NCI-H226 (cell line): ENCODE data around the gene SHISAL2A.
A peak's percentile ranks its signal among the peaks of the same experiment; 100 is the strongest.
"Not testable (repeated sequence)": the region's sequence is repeated elsewhere in the genome, so short reads cannot be mapped to it uniquely, and the experiment has no call there.

Source experiments
- DNase-seq: peaks from one replicate; pipeline ENCODE4 v3.0.0-alpha.2; 2015

Gene SHISAL2A

DNA sequence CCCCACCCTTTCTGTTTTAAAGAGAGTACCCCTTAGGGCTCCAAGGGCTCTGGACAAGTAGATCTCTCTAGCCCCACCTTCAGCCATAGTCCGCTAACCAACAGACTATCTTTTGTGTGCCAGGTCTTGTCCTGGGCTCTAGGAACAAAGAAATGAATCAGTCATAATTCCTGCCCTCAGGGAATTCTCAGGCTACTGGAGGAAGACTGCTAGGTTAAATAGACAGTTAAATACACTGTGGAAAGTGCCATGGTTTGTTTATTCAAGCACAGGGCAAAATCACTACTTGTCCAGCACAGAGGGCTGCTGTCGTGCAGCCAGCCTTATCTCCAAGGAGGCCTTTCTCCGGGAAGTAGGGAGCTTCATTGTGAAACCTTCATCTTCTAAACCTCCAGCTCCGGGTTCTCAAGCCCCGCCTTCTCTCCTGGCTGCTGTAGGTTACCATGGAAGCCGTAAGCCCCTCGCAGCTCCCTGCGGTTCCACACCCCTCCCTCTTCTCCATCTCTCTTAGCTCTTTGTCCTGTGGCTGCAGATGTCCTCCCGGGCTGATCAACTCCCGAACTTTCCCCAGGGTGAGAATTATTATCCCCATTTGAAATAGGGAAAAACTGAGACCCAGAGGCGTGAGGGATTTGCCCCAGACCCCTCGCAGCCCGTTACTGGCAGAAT lies 29.8 kb downstream of the SHISAL2A start:
- peak; percentile 89 for DNase-seq

DNA sequence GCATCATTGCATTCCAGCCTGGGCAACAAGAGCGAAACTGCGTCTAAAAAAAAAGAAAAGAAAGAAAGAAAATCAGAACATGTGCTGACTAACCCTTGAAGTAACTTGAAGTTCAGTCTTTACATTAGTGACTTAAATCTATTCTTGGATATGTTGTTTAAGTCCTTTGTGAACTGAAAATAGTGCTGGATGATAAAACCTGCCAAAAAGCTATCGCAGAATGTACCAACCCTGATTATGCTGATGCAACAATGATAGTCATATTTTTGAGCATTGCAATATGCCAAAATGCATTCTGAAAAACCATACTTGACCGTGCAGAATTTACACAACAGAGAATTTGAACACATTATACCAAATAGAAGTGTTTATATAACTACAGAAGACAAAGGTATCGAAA lies 30.7 kb downstream of the SHISAL2A start:
- no peak for DNase-seq

DNA sequence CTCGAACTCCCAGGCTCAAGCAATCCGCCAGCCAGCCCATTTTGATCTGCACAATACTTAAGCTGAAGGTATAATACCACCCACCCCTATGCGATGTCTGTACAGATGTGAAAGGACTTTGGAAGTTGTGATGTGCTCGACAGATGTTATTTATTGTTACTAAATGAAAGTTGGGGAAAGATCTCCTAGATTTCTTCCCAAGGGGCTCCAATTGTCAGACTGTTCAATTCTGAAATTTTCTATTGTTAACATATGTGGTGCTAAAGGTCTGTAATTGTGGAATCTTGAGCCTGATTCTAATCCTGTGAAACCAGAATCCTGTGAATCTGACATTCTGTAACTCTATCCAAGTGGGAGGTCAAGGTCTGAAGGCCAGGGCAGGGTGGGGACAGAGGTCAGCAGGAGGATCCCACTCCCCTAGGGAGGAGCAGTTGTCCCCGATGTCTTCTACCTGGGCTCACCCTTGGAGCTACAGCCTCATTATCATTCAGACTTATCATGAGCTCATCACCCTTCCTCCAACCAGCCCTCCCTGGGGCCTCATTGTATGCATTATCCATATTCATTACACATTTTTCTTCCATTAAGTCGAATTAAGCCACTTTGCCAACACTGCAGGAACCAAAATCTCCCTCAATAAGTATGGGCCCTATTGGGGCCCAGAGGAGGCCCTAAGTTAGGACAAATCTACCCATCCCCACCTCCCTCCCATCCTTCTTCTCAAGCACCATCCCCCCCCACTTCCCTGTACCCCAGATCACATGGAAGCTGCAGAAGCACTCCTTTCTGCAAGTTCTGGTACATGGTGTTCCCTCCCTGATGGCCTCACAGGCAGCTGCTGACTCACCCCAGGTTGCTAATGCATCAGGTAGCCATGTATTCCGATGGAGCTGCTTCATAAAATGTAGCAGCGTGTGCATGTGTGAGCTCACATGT lies 32.3 kb downstream of the SHISAL2A start:
- no peak for DNase-seq

DNA sequence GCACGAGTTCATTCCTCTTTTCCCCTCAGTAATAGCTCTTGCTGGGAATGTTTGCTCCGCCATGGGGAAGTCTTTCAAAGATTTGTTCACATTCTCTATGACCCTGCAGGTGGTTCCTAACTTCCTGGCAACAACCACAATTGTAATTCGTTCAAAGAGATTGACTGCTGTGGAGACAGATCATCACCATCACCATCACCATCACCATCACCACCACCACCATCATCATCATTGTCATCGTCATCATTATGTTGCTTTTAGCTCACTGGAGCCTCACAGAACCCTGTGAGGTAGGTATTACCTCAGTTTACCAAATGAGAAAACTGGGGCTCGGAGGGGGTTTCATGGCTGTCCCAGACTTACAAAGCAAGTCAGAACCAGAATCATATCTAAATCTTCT lies 34.3 kb downstream of the SHISAL2A start:
- DNase-seq = no peak

DNA sequence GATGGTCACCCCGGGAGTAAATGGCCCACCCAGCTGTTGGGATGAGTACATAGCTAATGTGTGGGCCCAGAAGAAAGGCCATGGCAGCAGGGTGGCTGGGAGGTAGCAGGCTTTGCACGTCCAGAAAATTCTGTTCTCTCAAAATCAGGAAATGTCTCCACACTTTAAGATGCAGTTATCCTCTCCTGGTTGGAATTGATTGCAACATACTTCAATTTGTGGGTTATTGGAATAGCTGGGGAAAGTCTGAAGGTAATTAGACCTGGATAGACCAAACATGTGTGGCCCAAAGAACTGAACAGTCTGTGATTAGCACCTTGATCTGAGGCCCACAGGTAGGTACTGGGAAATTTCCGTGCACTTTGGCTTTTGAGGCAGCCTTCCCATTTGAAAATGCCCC lies 35.0 kb downstream of the SHISAL2A start:
- DNase-seq = no peak

DNA sequence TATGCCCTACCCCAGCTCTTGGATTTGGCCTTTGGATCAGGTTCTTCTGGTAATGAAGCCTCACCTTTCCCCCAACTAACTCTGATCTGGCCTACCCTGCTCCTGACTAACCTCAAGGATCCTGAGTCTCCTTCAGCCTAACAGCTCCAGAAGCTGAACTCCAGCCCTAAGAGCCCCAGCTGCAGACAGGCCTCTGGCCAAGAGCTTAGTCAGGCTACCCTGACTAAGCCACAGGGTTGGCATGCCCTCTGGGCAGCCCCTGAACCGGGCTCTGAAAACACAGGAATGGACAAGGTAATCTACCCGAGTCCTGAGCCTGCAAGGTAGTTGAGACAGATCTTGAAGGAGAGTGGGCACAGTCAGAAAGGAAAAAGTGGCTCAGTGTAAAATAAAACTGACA lies 35.7 kb downstream of the SHISAL2A start:
- peak; percentile 74 for DNase-seq

DNA sequence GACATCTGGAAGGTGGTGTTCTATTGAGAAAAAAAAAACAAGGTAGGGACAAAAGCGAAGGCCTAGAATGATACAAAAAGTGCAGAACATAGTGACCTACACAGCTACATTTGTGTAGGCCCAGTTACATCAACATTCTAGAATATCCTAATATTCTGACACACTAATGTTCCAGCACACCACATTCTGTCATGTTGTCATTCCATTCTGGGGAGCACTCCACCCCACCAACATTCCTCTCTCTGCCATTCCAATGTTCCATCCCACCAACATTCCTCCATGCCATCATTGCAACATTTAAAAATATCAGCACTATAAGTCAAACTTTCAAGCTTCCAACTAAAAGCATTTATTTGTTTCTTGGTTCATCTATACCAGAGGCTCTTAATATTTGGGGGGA lies 36.7 kb downstream of the SHISAL2A start:
- peak; percentile 57 for DNase-seq

DNA sequence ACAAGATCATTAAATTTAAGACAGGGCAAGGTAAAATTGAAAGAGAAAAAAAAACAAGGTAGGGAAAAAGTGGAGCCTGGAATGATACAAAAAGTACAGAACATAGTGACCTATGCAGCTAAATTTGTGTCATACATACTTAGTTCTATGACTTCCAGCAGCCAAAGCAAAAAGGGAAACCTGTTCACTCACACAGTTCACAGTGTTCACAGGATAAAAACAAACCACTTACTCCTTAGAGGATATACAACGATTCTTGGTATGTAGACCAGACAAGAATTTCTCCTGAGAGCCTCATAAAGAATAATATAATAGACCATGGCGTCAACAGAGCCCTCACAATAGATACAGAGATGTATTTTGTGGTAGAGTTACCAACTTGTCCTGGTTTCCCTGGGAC lies 37.6 kb downstream of the SHISAL2A start:
- no peak for DNase-seq

DNA sequence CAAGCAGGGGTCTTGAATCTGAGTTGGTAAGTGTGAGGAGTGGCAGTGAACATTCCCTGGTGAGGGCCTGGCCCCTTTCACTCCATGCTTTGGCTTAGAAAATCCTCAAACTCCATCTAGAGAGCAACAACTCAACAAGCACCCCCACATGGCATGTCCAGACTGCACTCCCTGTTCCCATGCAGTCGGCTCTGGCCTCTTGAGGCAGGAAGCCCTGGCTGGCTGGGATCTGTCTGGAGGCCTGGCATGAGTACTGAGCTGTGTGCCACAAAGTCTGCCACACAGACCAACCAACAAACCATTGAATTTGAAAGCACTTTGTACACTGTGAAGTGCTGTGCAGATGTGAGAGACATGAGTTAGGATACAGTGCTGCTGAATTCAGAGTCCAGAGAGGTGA lies 40.0 kb downstream of the SHISAL2A start:
- DNase-seq = no peak

DNA sequence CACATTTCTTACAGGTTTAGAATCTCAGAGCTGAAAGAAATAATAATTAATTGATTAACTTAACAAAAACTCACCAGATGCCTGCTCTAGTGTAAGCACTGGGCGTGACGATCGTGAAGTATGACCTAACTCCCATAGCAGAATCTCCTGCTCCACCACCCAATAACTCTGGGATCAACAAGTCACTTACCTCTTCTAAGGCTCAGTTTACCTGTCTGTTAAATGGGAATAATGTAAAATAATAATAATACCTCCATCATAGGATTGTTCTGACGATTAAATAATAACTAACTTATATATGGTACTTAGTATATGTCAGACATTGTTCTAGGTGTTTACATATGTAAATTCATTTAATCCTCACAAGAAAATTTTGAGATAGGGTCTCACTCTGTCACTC lies 40.5 kb downstream of the SHISAL2A start:
- no peak for DNase-seq

DNA sequence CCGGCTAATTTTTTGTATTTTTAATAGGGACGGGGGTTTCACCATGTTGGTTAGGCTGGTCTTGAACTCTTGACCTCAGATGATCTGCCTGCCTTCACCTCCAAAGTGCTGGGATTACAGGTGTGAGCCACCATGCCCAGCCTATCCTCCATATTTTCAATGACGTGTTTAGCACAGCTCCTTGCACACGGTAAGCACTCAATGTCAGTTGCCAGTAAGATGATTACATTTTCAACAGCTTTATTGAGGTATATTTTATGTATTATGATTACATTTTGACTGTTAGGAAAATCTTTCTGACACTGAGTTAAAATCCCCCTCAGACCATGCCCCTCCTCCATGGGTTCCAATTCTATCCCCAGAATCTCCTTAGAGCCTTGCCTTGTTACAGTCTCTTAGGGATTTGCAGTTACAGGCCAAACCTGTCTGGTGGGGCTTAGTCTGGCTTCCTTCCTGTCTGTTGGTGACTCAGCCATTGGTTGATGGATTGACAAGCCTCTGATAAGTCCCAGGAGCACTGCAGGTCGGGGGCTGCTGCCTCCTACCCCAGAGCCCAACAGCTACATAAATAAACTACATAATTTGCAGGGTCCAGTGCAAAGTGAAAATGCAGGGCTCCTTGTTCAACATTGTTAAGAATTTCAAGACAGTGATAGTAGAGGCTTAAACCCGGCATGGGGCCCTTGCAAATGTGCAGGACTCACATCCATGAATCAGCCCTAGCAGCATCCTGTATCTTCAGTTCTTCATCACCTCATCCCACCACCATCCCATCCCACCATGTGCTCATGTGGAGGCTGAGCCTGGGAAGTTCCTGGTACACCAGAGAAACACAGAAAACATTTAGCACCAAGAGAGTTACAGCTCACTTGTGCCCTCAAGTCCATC lies 41.8 kb downstream of the SHISAL2A start:
- no peak for DNase-seq

DNA sequence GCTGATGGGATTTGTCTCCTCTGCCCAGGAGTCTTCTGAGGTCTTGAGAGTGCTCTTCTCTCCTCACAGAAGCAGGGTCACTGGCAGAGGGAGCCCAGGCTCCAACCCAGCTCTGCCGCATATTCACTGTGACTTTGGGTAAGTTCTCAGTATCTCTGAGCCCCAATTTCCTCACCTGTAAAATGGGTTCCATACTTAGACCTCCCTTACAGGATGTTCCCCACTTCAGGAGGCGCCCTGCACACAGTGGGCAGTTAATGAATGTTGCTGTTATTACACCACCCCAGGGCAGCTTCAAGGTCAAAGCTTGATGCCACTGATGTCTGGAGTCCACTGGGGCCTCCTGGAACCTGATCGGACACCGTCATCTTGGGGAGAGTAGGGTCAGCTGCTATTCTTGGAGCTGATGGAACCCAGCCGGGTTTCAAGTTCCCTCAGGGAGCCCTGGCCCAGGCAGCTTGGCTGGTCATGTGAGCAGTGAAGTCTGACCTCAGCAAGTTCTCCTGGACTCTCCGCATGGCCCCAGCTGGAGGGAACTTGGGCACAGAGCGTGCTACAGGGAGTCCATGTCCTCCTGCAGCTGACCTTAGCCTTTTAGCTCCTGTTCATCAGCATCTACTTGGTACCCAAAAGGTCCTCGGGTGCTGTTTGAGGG lies 43.4 kb downstream of the SHISAL2A start:
- no peak for DNase-seq

DNA sequence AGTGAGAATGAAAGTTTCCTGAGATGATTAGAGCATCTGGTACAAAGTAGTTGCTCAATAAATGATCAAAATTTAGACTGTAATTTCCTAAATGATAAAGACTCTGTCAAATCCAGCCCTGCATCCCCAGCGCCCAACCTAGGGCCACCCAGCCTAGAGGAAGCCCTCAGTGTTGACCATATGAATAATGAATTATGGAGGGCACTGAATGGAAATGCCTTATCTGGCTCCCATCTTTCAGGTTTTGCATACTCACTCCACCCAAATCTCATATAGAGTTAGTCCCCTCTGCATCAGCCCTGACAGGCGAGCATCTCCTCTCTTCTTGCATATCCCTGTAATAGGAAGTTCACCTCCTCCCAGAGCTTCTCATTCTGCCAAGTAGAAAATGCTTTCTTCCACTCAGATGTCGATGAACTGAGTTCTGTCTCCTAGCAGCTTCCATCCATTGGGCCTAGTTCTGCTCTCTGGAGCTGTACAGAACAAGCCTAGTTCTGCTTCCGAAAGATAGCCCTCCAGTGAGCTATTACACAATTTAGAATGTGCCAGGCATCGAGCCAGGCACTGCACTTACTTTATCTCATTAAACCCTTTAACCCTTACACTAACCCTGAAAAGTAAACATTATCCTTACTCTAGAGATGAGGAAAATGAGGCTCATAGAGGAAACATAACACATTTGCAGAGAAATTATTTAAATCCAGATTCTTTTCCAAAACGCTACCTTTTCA lies 44.3 kb downstream of the SHISAL2A start:
- peak; percentile 18 for DNase-seq

DNA sequence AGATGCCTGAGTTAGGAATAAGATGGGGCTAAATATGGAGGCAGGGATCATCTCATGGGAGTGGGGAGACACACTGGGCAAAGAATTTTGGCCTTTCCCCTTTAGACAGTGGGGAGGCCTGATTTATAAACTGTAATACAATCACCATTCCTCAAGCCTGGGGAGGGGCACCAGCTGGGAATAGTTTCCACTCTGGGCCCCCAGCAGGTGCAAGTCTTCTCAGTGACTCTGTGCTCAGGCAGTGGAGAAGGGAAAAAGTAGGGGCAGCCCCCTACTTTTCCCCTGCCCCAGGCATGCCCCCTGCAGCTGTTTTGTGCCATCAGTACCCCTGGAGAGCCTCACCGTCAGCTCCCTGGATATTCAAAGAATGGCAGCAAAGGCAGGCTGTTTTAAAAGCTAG lies 46.1 kb downstream of the SHISAL2A start:
- no peak for DNase-seq

DNA sequence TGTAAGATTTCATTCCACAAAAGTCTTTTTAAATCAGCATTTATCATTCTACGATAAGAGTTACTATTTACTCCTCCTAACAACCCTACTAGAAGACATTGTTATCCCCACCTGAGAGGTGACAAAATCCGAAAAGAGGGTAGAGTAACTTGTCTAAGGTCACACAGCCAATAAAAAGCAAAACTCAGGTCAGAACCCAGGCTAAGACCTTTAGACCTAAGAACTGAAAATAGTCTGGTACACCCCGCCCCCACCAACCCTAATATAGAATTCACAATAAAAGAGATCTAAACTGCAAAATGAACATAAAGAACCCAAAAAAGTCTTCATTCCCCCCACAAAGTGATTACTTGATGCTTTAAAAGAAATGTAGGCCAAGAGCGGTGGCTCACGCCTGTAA lies 46.5 kb downstream of the SHISAL2A start:
- DNase-seq = no peak

DNA sequence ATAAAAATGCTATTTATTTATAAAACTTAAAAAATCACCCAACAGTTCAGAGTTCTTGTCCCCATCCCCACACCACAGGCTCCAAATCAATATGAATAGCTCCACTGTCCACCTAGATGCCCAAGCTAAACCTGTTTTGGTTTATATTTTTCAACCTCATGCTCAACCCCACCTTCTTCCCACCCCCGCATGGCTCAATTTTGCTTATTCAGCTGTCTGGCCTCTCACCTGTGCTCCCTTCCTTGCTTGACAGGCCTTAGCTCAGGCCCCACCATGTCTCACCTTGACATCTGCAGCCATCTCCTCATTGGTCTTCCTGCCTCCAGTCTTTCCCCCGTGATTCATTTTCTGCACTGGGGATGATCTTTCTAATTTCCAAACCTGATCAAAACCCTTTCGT lies 47.4 kb downstream of the SHISAL2A start:
- no peak for DNase-seq

DNA sequence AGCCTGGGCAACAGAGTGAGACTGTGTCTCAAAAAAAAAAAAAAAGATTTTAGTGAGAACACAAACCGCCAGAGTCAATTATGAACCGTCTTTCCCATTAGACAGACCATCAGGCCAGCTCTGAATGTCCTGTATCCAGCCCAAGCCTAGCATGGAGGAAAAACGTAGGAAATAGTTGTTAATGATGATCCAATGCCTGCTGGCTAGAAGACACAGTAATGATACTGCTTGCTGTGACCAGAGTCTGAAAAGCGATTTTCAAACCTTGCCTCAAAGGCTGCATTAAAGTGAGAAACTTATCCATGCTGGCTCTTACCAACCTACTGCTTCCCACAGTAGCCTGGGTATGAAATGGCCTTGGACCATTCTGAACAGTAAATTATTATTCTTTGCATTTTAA lies 48.2 kb downstream of the SHISAL2A start:
- DNase-seq = no peak

DNA sequence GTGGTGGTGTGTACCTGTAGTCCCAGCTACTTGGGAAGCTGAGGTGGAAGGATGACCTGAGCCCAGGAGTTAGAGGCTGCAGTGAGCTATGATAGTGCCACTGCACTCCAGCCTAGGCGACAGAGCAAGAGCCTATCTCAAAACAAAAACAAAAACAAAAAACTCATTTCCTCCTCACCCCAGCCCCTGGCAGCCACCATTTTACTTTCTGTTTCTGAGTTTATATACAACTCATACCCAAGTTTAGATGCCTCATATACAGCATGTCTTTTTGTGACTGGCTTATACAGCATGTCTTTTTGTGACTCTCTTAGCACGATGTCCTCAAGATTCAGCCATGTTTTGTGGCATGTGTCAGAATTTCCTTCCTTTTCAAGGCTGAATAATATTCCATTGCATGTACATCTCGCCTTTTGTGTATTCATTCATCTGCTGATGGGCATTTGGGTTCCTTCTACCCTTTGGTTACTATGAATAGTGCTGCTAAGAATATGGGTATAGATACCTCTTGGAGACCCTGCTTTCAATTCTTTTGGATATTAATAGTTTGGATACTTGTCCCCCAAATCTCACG lies 50.5 kb downstream of the SHISAL2A start:
- DNase-seq = no peak

DNA sequence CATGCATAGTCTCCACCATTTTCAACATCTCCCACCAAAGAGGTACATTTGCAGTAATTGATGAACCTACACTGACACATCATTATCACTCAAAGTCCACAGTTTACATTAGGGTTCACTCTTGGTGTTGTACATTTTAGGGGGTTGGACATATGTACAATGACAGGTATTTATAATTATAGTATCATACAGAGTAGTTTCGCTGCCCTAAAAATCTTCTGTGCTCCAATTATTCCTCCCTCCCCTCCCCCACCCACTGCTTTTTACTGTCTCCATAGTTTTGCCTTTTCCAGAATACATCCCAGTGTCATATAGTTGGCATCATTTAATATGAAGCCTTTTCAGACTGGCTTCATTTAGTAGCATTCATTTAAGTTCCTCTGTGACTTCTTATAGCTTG lies 51.6 kb downstream of the SHISAL2A start:
- no peak for DNase-seq

DNA sequence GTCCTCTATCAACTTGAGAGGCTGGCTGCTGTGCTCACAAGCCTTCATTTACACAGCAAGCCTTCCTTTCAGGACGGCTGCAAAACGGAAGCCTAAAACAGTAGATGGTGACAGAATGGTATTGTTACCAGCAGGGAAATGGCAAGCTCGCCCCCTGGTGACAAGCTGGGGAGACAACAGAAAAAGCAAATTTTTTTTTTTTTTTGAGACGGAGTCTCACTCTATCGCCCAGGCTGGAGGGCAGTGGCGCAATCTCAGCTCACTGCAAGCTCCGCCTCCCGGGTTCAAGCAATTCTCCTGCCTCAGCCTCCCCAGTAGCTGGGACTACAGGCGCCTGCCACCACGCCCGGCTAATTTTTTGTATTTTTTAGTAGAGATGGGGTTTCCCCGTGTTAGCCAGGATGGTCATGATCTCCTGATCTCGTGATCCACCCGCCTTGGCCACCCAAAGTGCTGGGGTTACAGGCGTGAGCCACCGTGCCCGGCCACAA lies 53.3 kb downstream of the SHISAL2A start:
- not testable (repeated sequence) for DNase-seq

DNA sequence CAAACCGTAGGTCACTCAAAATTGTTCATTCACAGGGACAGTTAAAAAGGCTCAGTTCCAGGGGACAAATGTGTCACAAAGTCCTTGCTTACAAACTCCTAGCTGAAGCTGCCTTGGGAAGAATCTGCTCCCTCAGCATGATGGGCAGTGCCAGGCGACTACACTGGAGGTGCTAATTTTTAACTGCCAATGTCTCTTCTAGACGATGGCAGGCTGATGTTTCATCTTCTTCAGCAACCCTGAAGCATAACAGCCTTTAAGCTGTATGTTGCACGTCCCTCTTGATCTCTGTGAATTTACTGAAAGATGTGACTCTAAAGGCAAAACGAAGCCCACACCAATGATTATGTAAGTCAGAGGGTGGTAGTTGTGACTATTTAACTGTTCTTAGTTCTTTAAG lies 53.9 kb downstream of the SHISAL2A start:
- no peak for DNase-seq

DNA sequence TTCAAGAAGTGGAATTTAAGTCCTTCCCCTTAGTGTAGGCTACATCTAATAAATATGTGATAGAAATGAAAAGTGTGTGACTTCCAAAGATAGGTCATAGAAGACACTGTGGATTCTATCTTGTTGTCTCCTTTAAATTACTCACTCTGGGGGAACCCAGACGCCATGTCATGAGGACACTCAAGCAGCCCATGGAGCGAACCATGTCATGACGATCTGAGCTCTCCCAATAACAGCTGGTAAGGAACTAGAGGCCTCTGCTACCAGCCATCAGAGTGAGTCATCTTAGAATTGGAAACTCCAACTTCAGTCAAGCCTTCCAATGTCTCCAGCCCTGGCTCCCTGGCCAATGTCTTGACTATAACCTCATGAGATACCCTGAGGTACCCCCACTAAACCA lies 58.9 kb downstream of the SHISAL2A start:
- no peak for DNase-seq
